Loucy (cell line): ENCODE results near the gene ATP1A3.
A peak's percentile ranks its signal among the peaks of the same experiment; 100 is the strongest.

Source experiments
- H2AFZ ChIP-seq: fragments of 200-600 bp; sonication (generic); 2 replicates; pipeline ENCODE4 v1.6.0; 2016; ENCODE audit warnings: antibody characterized with exemption, mild to moderate bottlenecking, low read length, moderate library complexity
- H3F3A ChIP-seq: fragments of 200-600 bp; 2 replicates; pipeline ENCODE4 v1.6.0; 2016; ENCODE audit warnings: antibody characterized with exemption, low read depth, mild to moderate bottlenecking
- H3K27me3 ChIP-seq: fragments of 200-600 bp; sonication (generic); 2 replicates; pipeline ENCODE4 v1.6.1; 2014; ENCODE audit warnings: low read length, mild to moderate bottlenecking; ENCODE audit not compliant: insufficient read depth, poor library complexity, severe bottlenecking
- H3K36me3 ChIP-seq: fragments of 200-600 bp; sonication (generic); 2 replicates; pipeline ENCODE4 v1.6.1; 2016; ENCODE audit warnings: low read length; ENCODE audit not compliant: insufficient read depth
- H3K4me1 ChIP-seq: fragments of 200-600 bp; sonication (generic); 2 replicates; pipeline ENCODE4 v1.5.1; 2014; ENCODE audit warnings: low read length, mild to moderate bottlenecking; ENCODE audit not compliant: insufficient read depth, poor library complexity, severe bottlenecking
- H3K4me2 ChIP-seq: fragments of 200-600 bp; sonication (generic); 2 replicates; pipeline ENCODE4 v1.6.0; 2014; ENCODE audit warnings: antibody characterized with exemption, low read length, low read depth, mild to moderate bottlenecking; ENCODE audit not compliant: poor library complexity, severe bottlenecking
- H3K4me3 ChIP-seq: fragments of 200-600 bp; sonication (generic); 2 replicates; pipeline ENCODE4 v1.5.1; 2014; ENCODE audit warnings: low read length, mild to moderate bottlenecking, mixed read lengths; ENCODE audit not compliant: poor library complexity, severe bottlenecking
- H3K79me2 ChIP-seq: fragments of 200-600 bp; sonication (generic); 2 replicates; pipeline ENCODE4 v1.6.1; 2014; ENCODE audit warnings: low read length; ENCODE audit not compliant: insufficient read depth
- H3K9ac ChIP-seq: fragments of 200-600 bp; sonication (generic); 2 replicates; pipeline ENCODE4 v1.6.0; 2014; ENCODE audit warnings: mild to moderate bottlenecking, low read depth, low read length, moderate library complexity; ENCODE audit not compliant: poor library complexity, severe bottlenecking
- H3K9me2 ChIP-seq: fragments of 200-600 bp; sonication (generic); replicated peaks from 2 replicates; pipeline ENCODE4 v1.6.1; 2016; ENCODE audit warnings: low read depth, low read length, mixed read lengths
- H3K9me3 ChIP-seq: fragments of 200-600 bp; sonication (generic); 2 replicates; pipeline ENCODE4 v1.6.1; 2014; ENCODE audit warnings: mild to moderate bottlenecking, antibody characterized with exemption, low read length, low read depth; ENCODE audit not compliant: insufficient read depth
- H4K20me1 ChIP-seq: fragments of 200-600 bp; sonication (generic); 2 replicates; pipeline ENCODE4 v1.6.0; 2014; ENCODE audit warnings: antibody characterized with exemption, low read length, mild to moderate bottlenecking; ENCODE audit not compliant: insufficient read depth, poor library complexity, severe bottlenecking
- CTCF ChIP-seq: fragments of 200-600 bp; sonication (generic); conservative IDR thresholded peaks from 2 replicates; pipeline ENCODE4 v1.5.1; 2014; ENCODE audit warnings: mild to moderate bottlenecking, antibody characterized with exemption, low read length
- EZH2phosphoT487 ChIP-seq: fragments of 200-600 bp; IDR thresholded peaks from 2 replicates; pipeline ENCODE4 v1.6.1; 2018; ENCODE audit warnings: antibody characterized with exemption, mild to moderate bottlenecking, moderate library complexity, borderline replicate concordance

ATP1A3 gene

GRCh38 chr19:42028304-42029216, 34.5 kb upstream of the ATP1A3 start:
- H3K9me3 ChIP-seq, result no peaks in the 10 kb centered on the region
- no peak overlapping the region for H3K9ac ChIP-seq
- TF ChIP-seq EZH2phosphoT487 (no peak), CTCF (peak; percentile 96)
- no peak overlapping the region for H3K4me3 ChIP-seq
- no peaks in the 10 kb centered on the region for H3K27me3 ChIP-seq
- no peak overlapping the region for H3K4me2 ChIP-seq
- no peaks in the 10 kb centered on the region for H3K79me2 ChIP-seq
- peak overlapping the region; percentile 7; the same call in 1 of the 2 replicates for H2AFZ ChIP-seq
- no peaks in the 10 kb centered on the region for H3K4me1 ChIP-seq
- H3K9me2 ChIP-seq, result no peaks in the 10 kb centered on the region
- no peaks in the 10 kb centered on the region for H3K36me3 ChIP-seq
- H3F3A ChIP-seq, result no peaks in the 10 kb centered on the region
- H4K20me1 ChIP-seq, result no peaks in the 10 kb centered on the region

GRCh38 chr19:42024622-42025111, 30.6 kb upstream of the ATP1A3 start:
- Histone ChIP-seq H3K27me3 (no peaks in the 10 kb centered on the region), H4K20me1 (no peaks in the 10 kb centered on the region), H3K79me2 (no peaks in the 10 kb centered on the region), H3K4me2 (no peak overlapping the region), H3K9me2 (no peaks in the 10 kb centered on the region), H3K4me3 (no peak overlapping the region), H3K4me1 (peaks cover 15% of the 10 kb centered on the region), H3F3A (no peaks in the 10 kb centered on the region), H3K9ac (no peak overlapping the region), H2AFZ (no peak overlapping the region), H3K36me3 (no peaks in the 10 kb centered on the region), H3K9me3 (no peaks in the 10 kb centered on the region)
- TF ChIP-seq CTCF (no peak), EZH2phosphoT487 (no peak)

GRCh38 chr19:42023943-42024260, 29.9 kb upstream of the ATP1A3 start:
- Histone ChIP-seq H3K9me3 (no peaks in the 10 kb centered on the region), H4K20me1 (no peaks in the 10 kb centered on the region), H3K4me2 (no peak overlapping the region), H3K9me2 (no peaks in the 10 kb centered on the region), H3K9ac (no peak overlapping the region), H3K4me1 (peaks cover 15% of the 10 kb centered on the region), H3F3A (no peaks in the 10 kb centered on the region), H3K27me3 (no peaks in the 10 kb centered on the region), H3K36me3 (no peaks in the 10 kb centered on the region), H3K79me2 (no peaks in the 10 kb centered on the region), H2AFZ (no peak overlapping the region), H3K4me3 (no peak overlapping the region)
- TF ChIP-seq CTCF (no peak), EZH2phosphoT487 (no peak)
